SK-N-SH treated with all-trans-retinoic acid at 6 μM for 48 hours (cell line): ENCODE results near the gene SNCB.

Source experiments
- ATAC-seq: fragments of 200-7000 bp; cut with Tn5 transposase; 3 replicates; pipeline ENCODE4 v1.9.1; 2020; ENCODE audit warnings: mild to moderate bottlenecking, moderate library complexity
- ARNTL ChIP-seq: fragments of 450-650 bp; formaldehyde crosslinking; IDR thresholded peaks from 2 replicates; pipeline ENCODE4 v1.5.0; 2020; ENCODE audit warnings: low read depth, mild to moderate bottlenecking, moderate library complexity, borderline replicate concordance
- BACH2 ChIP-seq: fragments of 250-450 bp; sonication (Bioruptor Pico); IDR thresholded peaks from 2 replicates; pipeline ENCODE4 v1.9.0; 2021; ENCODE audit warnings: mild to moderate bottlenecking, borderline replicate concordance
- CREB5 ChIP-seq: fragments of 250-450 bp; sonication (Bioruptor Pico); IDR thresholded peaks from 2 replicates; pipeline ENCODE4 v1.5.1; 2020; ENCODE audit warnings: low read depth, mild to moderate bottlenecking, moderate library complexity
- CSDC2 ChIP-seq: fragments of 250-450 bp; sonication (Bioruptor Pico); IDR thresholded peaks from 2 replicates; pipeline ENCODE4 v1.5.0; 2020; ENCODE audit warnings: mild to moderate bottlenecking, moderate library complexity
- ESRRG ChIP-seq: fragments of 250-450 bp; sonication (Bioruptor Pico); IDR thresholded peaks from 2 replicates; pipeline ENCODE4 v1.6.1; 2021; ENCODE audit warnings: mild to moderate bottlenecking
- GLIS3 ChIP-seq: fragments of 250-450 bp; sonication (Bioruptor Pico); IDR thresholded peaks from 2 replicates; pipeline ENCODE4 v1.5.0; 2020; ENCODE audit warnings: mild to moderate bottlenecking, moderate library complexity
- ISL1 ChIP-seq: fragments of 250-450 bp; sonication (Bioruptor Pico); IDR thresholded peaks from 2 replicates; pipeline ENCODE4 v2.1.2; 2022; ENCODE audit warnings: mild to moderate bottlenecking, moderate library complexity
- OSR1 ChIP-seq: fragments of 250-450 bp; sonication (Bioruptor Pico); IDR thresholded peaks from 2 replicates; pipeline ENCODE4 v1.8.0; 2022; ENCODE audit warnings: moderate library complexity, mild to moderate bottlenecking, inconsistent platforms
- POU6F1 ChIP-seq: fragments of 250-450 bp; sonication (Bioruptor Pico); IDR thresholded peaks from 2 replicates; pipeline ENCODE4 v1.8.0; 2021; ENCODE audit warnings: low read depth, mild to moderate bottlenecking, moderate library complexity, borderline replicate concordance
- PPARA ChIP-seq: fragments of 250-450 bp; sonication (Bioruptor Pico); IDR thresholded peaks from 2 replicates; pipeline ENCODE4 v1.5.0; 2020; ENCODE audit warnings: mild to moderate bottlenecking, borderline replicate concordance
- RARB ChIP-seq: fragments of 250-450 bp; sonication (Bioruptor Pico); IDR thresholded peaks from 2 replicates; pipeline ENCODE4 v1.8.0; 2021; ENCODE audit warnings: mild to moderate bottlenecking, moderate library complexity
- SNAI2 ChIP-seq: fragments of 250-450 bp; sonication (Bioruptor Pico); IDR thresholded peaks from 2 replicates; pipeline ENCODE4 v1.5.0; 2020; ENCODE audit warnings: mild to moderate bottlenecking, moderate library complexity
- TCF4 ChIP-seq: fragments of 250-450 bp; sonication (Bioruptor Pico); IDR thresholded peaks from 2 replicates; pipeline ENCODE4 v1.8.0; 2021; ENCODE audit warnings: mild to moderate bottlenecking, moderate library complexity, borderline replicate concordance
- TOX ChIP-seq: fragments of 250-450 bp; sonication (Bioruptor Pico); IDR thresholded peaks from 2 replicates; pipeline ENCODE4 v1.8.0; 2021; ENCODE audit warnings: mild to moderate bottlenecking, moderate library complexity, borderline replicate concordance
- TSHZ2 ChIP-seq: fragments of 250-450 bp; sonication (Bioruptor Pico); IDR thresholded peaks from 2 replicates; pipeline ENCODE4 v1.5.0; 2020; ENCODE audit warnings: mild to moderate bottlenecking, moderate library complexity
- ZC3H10 ChIP-seq: fragments of 250-450 bp; sonication (Bioruptor Pico); IDR thresholded peaks from 2 replicates; pipeline ENCODE4 v1.5.1; 2021; ENCODE audit warnings: mild to moderate bottlenecking, moderate library complexity
- ZFP3 ChIP-seq: fragments of 250-450 bp; sonication (Bioruptor Pico); IDR thresholded peaks from 2 replicates; pipeline ENCODE4 v1.5.0; 2020; ENCODE audit warnings: mild to moderate bottlenecking, moderate library complexity
- ZFP30 ChIP-seq: fragments of 450-650 bp; formaldehyde crosslinking; IDR thresholded peaks from 2 replicates; pipeline ENCODE4 v1.5.0; 2022; ENCODE audit warnings: mild to moderate bottlenecking, moderate library complexity
- ZNF565 ChIP-seq: fragments of 450-650 bp; formaldehyde crosslinking; conservative IDR thresholded peaks from 2 replicates; pipeline ENCODE4 v1.5.0; 2020; ENCODE audit warnings: low read depth, mild to moderate bottlenecking, moderate library complexity
- TF ChIP-seq, protein P1 (sequence below): fragments of 250-450 bp; sonication (Bioruptor Pico); IDR thresholded peaks from 2 replicates; pipeline ENCODE4 v1.8.0; 2020; ENCODE audit warnings: mild to moderate bottlenecking, moderate library complexity, borderline replicate concordance
- TF ChIP-seq, protein P2 (sequence below): fragments of 250-450 bp; sonication (Bioruptor Pico); IDR thresholded peaks from 2 replicates; pipeline ENCODE4 v1.5.1; 2021; ENCODE audit warnings: mild to moderate bottlenecking, moderate library complexity

SNCB gene

GRCh38 chr5:176647030-176647842 is 16.9 kb upstream of the SNCB start, which contains the start of gene TSPAN17:
Gene TSPAN17 (plus strand): TSS chr5:176647484. CDS start chr5:176647616, 132 bp downstream.
- TF ChIP-seq PPARA (CRISPR knock-in tag) (no peak), ZFP30 (no peak), ZNF565 (CRISPR knock-in tag) (no peak), ZFP3 (CRISPR knock-in tag) (no peak), ARNTL (CRISPR knock-in tag) (no peak)
- ATAC-seq = peak; percentile 97

DNA sequence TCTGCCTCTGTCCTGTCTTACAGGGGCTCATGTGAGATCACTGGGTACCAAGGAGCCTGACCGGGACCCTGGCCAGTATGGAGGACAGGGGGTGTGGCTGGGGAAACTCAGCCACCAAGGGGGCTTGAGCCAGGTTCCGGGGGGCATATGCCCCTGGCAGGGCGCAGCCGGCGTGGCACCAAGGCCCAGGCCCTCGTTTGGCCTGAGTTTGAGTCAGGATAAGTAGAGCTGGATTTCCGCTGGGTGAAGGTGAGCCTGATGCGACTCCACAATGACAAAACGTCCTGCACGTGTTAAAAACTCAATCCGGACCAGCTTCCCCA is 16.3 kb upstream of the SNCB start:
- TF ChIP-seq CSDC2 = 0 out of 2 replicates have a peak, but pooled peaks have one; percentile 49
- no peak for TF ChIP-seq PPARA (CRISPR knock-in tag)
- TF ChIP-seq ZFP3 (CRISPR knock-in tag) = no peak
- no peak for TF ChIP-seq RARB (CRISPR knock-in tag)
- peak; percentile 0; the same call in 2 of the 3 replicates for ATAC-seq

- TF ChIP-seq ZC3H10 (no peak), TOX (CRISPR knock-in tag) (no peak), GLIS3 (CRISPR knock-in tag) (no peak), TSHZ2 (CRISPR knock-in tag) (no peak), POU6F1 (CRISPR knock-in tag) (no peak), ZFP30 (no peak), PPARA (CRISPR knock-in tag) (no peak), BACH2 (CRISPR knock-in tag) (no peak), CSDC2 (no peak), ZNF565 (CRISPR knock-in tag) (no peak), TCF4 (CRISPR knock-in tag) (no peak)
- TF ChIP-seq, protein P1, sequence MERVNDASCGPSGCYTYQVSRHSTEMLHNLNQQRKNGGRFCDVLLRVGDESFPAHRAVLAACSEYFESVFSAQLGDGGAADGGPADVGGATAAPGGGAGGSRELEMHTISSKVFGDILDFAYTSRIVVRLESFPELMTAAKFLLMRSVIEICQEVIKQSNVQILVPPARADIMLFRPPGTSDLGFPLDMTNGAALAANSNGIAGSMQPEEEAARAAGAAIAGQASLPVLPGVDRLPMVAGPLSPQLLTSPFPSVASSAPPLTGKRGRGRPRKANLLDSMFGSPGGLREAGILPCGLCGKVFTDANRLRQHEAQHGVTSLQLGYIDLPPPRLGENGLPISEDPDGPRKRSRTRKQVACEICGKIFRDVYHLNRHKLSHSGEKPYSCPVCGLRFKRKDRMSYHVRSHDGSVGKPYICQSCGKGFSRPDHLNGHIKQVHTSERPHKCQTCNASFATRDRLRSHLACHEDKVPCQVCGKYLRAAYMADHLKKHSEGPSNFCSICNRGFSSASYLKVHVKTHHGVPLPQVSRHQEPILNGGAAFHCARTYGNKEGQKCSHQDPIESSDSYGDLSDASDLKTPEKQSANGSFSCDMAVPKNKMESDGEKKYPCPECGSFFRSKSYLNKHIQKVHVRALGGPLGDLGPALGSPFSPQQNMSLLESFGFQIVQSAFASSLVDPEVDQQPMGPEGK (CRISPR knock-in tag) = no peak
- TF ChIP-seq, all 23 proteins: peak for 0
- ATAC-seq = no peak
Measured at GRCh38 chr5:176646049-176646706, 15.8 kb upstream of the SNCB start.

DNA sequence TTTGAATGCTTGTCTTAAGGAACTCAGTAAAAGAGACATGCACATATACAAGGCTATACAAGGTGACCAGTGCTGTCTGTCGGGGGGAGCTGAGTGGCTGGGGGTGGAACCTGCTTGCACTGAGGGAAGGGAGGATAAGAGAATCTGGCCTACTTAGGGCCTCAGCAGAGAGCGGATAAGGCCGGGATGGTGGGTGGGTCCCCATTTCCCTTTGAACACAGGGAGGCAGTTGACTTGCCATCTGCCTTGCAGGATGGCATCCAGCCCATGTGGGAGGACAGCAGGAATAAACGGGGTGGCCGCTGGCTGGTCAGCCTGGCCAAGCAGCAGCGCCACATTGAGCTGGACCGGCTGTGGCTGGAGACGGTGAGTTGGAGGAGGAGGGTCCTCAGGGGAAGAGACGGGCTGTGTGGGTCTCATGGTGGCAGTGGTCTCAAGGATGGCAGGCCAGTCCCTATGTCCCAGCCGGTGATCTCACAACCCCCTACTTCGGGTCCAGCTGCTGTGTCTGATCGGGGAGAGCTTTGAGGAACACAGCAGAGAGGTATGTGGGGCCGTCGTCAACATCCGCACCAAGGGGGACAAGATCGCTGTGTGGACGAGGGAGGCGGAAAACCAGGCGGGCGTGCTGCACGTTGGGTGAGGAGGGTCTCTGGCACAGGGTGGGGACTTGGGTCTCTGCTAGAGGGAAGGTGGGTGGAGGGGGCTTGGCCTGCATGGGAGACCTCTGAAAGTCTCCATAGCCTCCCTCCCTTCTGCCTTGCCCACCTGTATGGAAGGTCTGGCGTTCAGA is 14.7 kb upstream of the SNCB start:
- no peak for ATAC-seq
- TF ChIP-seq ESRRG (CRISPR knock-in tag) = no peak
- TF ChIP-seq ZFP30 = no peak
- TF ChIP-seq POU6F1 (CRISPR knock-in tag) = no peak
- TF ChIP-seq ZFP3 (CRISPR knock-in tag) = no peak
- TF ChIP-seq SNAI2 (CRISPR knock-in tag) = no peak
- no peak for TF ChIP-seq OSR1
- TF ChIP-seq PPARA (CRISPR knock-in tag) = no peak
- no peak for TF ChIP-seq BACH2 (CRISPR knock-in tag)
- TF ChIP-seq ISL1 (CRISPR knock-in tag) = no peak
- TF ChIP-seq ZNF565 (CRISPR knock-in tag) = no peak
- no peak for TF ChIP-seq CREB5 (CRISPR knock-in tag)
- TF ChIP-seq RARB (CRISPR knock-in tag) = no peak
- TF ChIP-seq, protein P2, sequence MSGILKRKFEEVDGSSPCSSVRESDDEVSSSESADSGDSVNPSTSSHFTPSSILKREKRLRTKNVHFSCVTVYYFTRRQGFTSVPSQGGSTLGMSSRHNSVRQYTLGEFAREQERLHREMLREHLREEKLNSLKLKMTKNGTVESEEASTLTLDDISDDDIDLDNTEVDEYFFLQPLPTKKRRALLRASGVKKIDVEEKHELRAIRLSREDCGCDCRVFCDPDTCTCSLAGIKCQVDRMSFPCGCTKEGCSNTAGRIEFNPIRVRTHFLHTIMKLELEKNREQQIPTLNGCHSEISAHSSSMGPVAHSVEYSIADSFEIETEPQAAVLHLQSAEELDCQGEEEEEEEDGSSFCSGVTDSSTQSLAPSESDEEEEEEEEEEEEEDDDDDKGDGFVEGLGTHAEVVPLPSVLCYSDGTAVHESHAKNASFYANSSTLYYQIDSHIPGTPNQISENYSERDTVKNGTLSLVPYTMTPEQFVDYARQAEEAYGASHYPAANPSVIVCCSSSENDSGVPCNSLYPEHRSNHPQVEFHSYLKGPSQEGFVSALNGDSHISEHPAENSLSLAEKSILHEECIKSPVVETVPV (CRISPR knock-in tag) = no peak
